ENCODE measurements around the gene SLC45A1. TPM values are rescaled to one million over a fixed set of nuclear protein-coding genes. Genes with fewer than 3 reads are reported as not detected.

SLC45A1 gene
- polyA plus RNA-seq, 3 donors, result 0.21 TPM; not detected in 2

DNA sequence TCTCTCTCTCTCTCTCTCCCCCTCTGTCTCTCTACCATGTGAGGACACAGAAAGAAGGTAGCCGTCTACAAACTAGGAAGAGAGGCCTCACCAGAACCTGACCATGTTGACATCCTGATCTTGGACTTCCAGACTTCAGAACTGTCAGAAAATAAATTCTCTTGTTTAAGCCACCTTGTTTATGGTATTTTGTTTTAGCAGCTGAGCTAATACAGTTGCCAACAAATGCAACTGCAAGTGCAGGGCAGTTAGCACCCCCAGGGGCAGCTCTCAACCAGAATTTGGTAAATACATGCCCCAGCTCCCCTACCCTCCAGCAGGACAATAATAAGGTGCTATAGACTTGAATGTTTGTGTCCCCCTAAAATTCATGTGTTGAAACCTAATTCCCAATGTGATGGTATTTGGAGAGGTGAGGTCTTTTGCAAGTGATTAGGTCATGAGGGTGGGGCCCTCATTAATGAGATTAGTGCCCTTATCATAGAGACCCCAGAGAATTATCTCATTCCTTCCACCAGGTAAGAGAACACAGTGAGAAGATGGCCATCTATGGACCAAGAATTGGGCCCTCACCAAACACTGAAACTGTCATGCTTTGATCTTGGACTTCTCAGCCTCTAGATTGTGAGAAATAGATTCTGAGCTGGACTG lies 6.7 kb upstream of the SLC45A1 start:
- peaks cover 11% of the 10 kb centered on the region for H3K4me1 Mint-ChIP-seq
- no peak overlapping the region for H3K27ac Mint-ChIP-seq
- no peak for DNase-seq
- H3K36me3 ChIP-seq (replicated peaks in 1 of 2; ENCODE audit: control insufficient read depth in 1 of 2, insufficient read depth in 2 of 2, low read length in 2 of 2), result no peaks in the 10 kb centered on the region
- H3K27me3 Mint-ChIP-seq (ENCODE audit: low read depth in 3 of 3), result peaks cover 13 to 29% (median 21%) of the 10 kb centered on the region in 3 donors
- no peaks in the 10 kb centered on the region for H3K4me1 ChIP-seq (ENCODE audit: control insufficient read depth in 1 of 2, insufficient read depth in 2 of 2, low read length in 2 of 2)
- H3K4me2 ChIP-seq (replicated peaks; ENCODE audit: extremely low read depth, low read length, poor library complexity, severe bottlenecking), result no peak overlapping the region
- H3K4me3 Mint-ChIP-seq, result no peak overlapping the region
- H3K36me3 Mint-ChIP-seq, result no peaks in the 10 kb centered on the region
- 50% methylated on average over 1 of the region's 1 CpG for WGBS (ENCODE audit: insufficient coverage)
- intact Hi-C loops (cut with micrococcal nuclease), result loop anchor here in 1 of 2 donors (10.0 kb wide), 1 partner anchor 286 kb away; the partner anchor contains the start of gene ERRFI1
- no peak overlapping the region for H3K9ac ChIP-seq (ENCODE audit: insufficient read depth, low read length, poor library complexity, severe bottlenecking)
- no peak overlapping the region for H2AFZ ChIP-seq (ENCODE audit: insufficient read depth, low read depth, low read length, poor library complexity, severe bottlenecking)
- TF ChIP-seq, protein P1, sequence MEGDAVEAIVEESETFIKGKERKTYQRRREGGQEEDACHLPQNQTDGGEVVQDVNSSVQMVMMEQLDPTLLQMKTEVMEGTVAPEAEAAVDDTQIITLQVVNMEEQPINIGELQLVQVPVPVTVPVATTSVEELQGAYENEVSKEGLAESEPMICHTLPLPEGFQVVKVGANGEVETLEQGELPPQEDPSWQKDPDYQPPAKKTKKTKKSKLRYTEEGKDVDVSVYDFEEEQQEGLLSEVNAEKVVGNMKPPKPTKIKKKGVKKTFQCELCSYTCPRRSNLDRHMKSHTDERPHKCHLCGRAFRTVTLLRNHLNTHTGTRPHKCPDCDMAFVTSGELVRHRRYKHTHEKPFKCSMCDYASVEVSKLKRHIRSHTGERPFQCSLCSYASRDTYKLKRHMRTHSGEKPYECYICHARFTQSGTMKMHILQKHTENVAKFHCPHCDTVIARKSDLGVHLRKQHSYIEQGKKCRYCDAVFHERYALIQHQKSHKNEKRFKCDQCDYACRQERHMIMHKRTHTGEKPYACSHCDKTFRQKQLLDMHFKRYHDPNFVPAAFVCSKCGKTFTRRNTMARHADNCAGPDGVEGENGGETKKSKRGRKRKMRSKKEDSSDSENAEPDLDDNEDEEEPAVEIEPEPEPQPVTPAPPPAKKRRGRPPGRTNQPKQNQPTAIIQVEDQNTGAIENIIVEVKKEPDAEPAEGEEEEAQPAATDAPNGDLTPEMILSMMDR (IDR thresholded peaks at IDR 0.05), result no peak
- H3K9me3 Mint-ChIP-seq, result peaks cover 0 to 9% (median 5%) of the 10 kb centered on the region in 7 donors
- H3K79me2 ChIP-seq (ENCODE audit: insufficient read depth, low read length), result no peaks in the 10 kb centered on the region
- H4K20me1 ChIP-seq (ENCODE audit: insufficient read depth, low read length), result no peaks in the 10 kb centered on the region
- H3K27me3 ChIP-seq (ENCODE audit: control insufficient read depth in 2 of 2, insufficient read depth in 2 of 2, low read length in 2 of 2), result peaks cover 0 to 21% of the 10 kb centered on the region in 2 donors
- no peak overlapping the region for H3K4me3 ChIP-seq (replicated peaks in 1 of 3; ENCODE audit: low read depth in 2 of 3, low read length in 3 of 3)
- no peak overlapping the region for H3K27ac ChIP-seq (ENCODE audit: low read depth in 1 of 2, low read length in 2 of 2)
- H3K9me3 ChIP-seq (replicated peaks in 1 of 2; ENCODE audit: control insufficient read depth in 1 of 2, insufficient read depth in 1 of 2, low read length in 2 of 2), result no peaks in the 10 kb centered on the region

- no peaks in the 10 kb centered on the region for H3K79me2 ChIP-seq (ENCODE audit: insufficient read depth, low read length)
- Mint-ChIP-seq H3K4me1 (peaks cover 12% of the 10 kb centered on the region), H3K9me3 (peaks cover 0 to 9% (median 5%) of the 10 kb centered on the region in 7 donors), H3K27ac (no peak overlapping the region), H3K4me3 (no peak overlapping the region), H3K36me3 (no peaks in the 10 kb centered on the region), H3K27me3 (ENCODE audit: low read depth in 3 of 3) (peaks cover 25 to 41% (median 32%) of the 10 kb centered on the region in 3 donors)
- WGBS (ENCODE audit: insufficient coverage), result 90% methylated on average over 14 of the region's 17 CpGs
- no peaks in the 10 kb centered on the region for H4K20me1 ChIP-seq (ENCODE audit: insufficient read depth, low read length)
- TF ChIP-seq, protein P1 (IDR thresholded peaks at IDR 0.05), result no peak
- no peak overlapping the region for H2AFZ ChIP-seq (ENCODE audit: insufficient read depth, low read depth, low read length, poor library complexity, severe bottlenecking)
- no peak overlapping the region for H3K4me3 ChIP-seq (replicated peaks in 1 of 3; ENCODE audit: low read depth in 2 of 3, low read length in 3 of 3)
- intact Hi-C loops (cut with micrococcal nuclease), result loop anchor here in 1 of 2 donors (10.0 kb wide), 1 partner anchor 288 kb away; the partner anchor contains the start of gene ERRFI1
- peaks cover under 1% of the 10 kb centered on the region in 2 donors for H3K4me1 ChIP-seq (ENCODE audit: control insufficient read depth in 1 of 2, insufficient read depth in 2 of 2, low read length in 2 of 2)
- peaks cover under 1 to 35% of the 10 kb centered on the region in 2 donors for H3K27me3 ChIP-seq (ENCODE audit: control insufficient read depth in 2 of 2, insufficient read depth in 2 of 2, low read length in 2 of 2)
- H3K36me3 ChIP-seq (replicated peaks in 1 of 2; ENCODE audit: control insufficient read depth in 1 of 2, insufficient read depth in 2 of 2, low read length in 2 of 2), result no peaks in the 10 kb centered on the region
- no peaks in the 10 kb centered on the region for H3K9me3 ChIP-seq (replicated peaks in 1 of 2; ENCODE audit: control insufficient read depth in 1 of 2, insufficient read depth in 1 of 2, low read length in 2 of 2)
- no peak overlapping the region for H3K4me2 ChIP-seq (replicated peaks; ENCODE audit: extremely low read depth, low read length, poor library complexity, severe bottlenecking)
- no peak overlapping the region for H3K9ac ChIP-seq (ENCODE audit: insufficient read depth, low read length, poor library complexity, severe bottlenecking)
- no peak for DNase-seq
- H3K27ac ChIP-seq (ENCODE audit: low read depth in 1 of 2, low read length in 2 of 2), result no peak overlapping the region
These were observed 5.4 kb upstream of the SLC45A1 start for GRCh38 chr1:8312235-8313218.
